WERI-Rb-1 (cell line): ENCODE data around the gene AP5M1.
"Not testable (repeated sequence)": the region's sequence is repeated elsewhere in the genome, so short reads cannot be mapped to it uniquely, and the experiment has no call there.

Experiments used
- DNase-seq: peaks from one replicate; pipeline ENCODE4 v3.0.0-alpha.2; 2020
- H3K27ac ChIP-seq: fragments of 250-450 bp; sonication (Bioruptor Pico); 2 replicates; pipeline ENCODE4 v1.5.1; 2020; ENCODE audit warnings: mild to moderate bottlenecking, moderate library complexity
- H3K27me3 ChIP-seq: fragments of 250-450 bp; sonication (Bioruptor Pico); 2 replicates; pipeline ENCODE4 v1.5.1; 2021; ENCODE audit warnings: mild to moderate bottlenecking, low read depth, moderate library complexity; ENCODE audit not compliant: insufficient read depth, severe bottlenecking
- H3K36me3 ChIP-seq: fragments of 250-450 bp; sonication (Bioruptor Pico); 2 replicates; pipeline ENCODE4 v1.5.1; 2020; ENCODE audit warnings: mild to moderate bottlenecking, moderate library complexity
- H3K4me3 ChIP-seq: 2 replicates; pipeline ENCODE4 v1.5.1; 2011; ENCODE audit warnings: low read depth, mild to moderate bottlenecking, control low read depth, low read length
- H3K9me3 ChIP-seq: fragments of 250-450 bp; sonication (Bioruptor Pico); 2 replicates; pipeline ENCODE4 v1.5.1; 2021; ENCODE audit warnings: mild to moderate bottlenecking, moderate library complexity; ENCODE audit not compliant: severe bottlenecking
- CTCF ChIP-seq: IDR thresholded peaks from 2 replicates; pipeline ENCODE4 v1.5.1; 2011; ENCODE audit warnings: low read depth, mild to moderate bottlenecking, control low read depth, inconsistent platforms, low read length

The AP5M1 gene

GRCh38 chr14:57329833-57330232, 61.1 kb downstream of the AP5M1 start:
- no peak for TF ChIP-seq CTCF

GRCh38 chr14:57332475-57332874, 63.7 kb downstream of the AP5M1 start:
- H3K27ac ChIP-seq, H3K4me3 ChIP-seq, H3K36me3 ChIP-seq, DNase-seq, H3K27me3 ChIP-seq: not testable (repeated sequence)
- peaks cover 10% of the 10 kb centered on the region for H3K9me3 ChIP-seq

More at GRCh38 chr14:57329833-57330232, 61.1 kb downstream of the AP5M1 start:
- Histone ChIP-seq H3K36me3 (no peaks in the 10 kb centered on the region), H3K9me3 (peaks cover 4% of the 10 kb centered on the region), H3K27ac (no peak overlapping the region), H3K27me3 (no peaks in the 10 kb centered on the region), H3K4me3 (no peak overlapping the region)
- DNase-seq = no peak

- not testable (repeated sequence) for DNase-seq, H3K27me3 ChIP-seq, H3K27ac ChIP-seq, H3K36me3 ChIP-seq, H3K4me3 ChIP-seq
- peaks cover 10% of the 10 kb centered on the region for H3K9me3 ChIP-seq
Measured at GRCh38 chr14:57333726-57334125, 65.0 kb downstream of the AP5M1 start.

- not testable (repeated sequence) for H3K27ac ChIP-seq, H3K9me3 ChIP-seq, H3K27me3 ChIP-seq, DNase-seq, H3K36me3 ChIP-seq, H3K4me3 ChIP-seq
Measured at GRCh38 chr14:57343545-57344297, 75.0 kb downstream of the AP5M1 start.

GRCh38 chr14:57345106-57345505, 76.3 kb downstream of the AP5M1 start:
- H3K4me3 ChIP-seq = no peak overlapping the region
- no peak for DNase-seq
- H3K36me3 ChIP-seq = no peaks in the 10 kb centered on the region
- no peaks in the 10 kb centered on the region for H3K9me3 ChIP-seq
- no peak for TF ChIP-seq CTCF
- no peaks in the 10 kb centered on the region for H3K27me3 ChIP-seq
- no peak overlapping the region for H3K27ac ChIP-seq

- Histone ChIP-seq H3K27me3 (no peaks in the 10 kb centered on the region), H3K4me3 (no peak overlapping the region), H3K9me3 (no peaks in the 10 kb centered on the region), H3K36me3 (no peaks in the 10 kb centered on the region), H3K27ac (no peak overlapping the region)
- no peak for TF ChIP-seq CTCF
- DNase-seq = no peak
Measured at GRCh38 chr14:57346741-57347140, 78.0 kb downstream of the AP5M1 start.
